ENCODE data around the gene BBOX1. TPM values are rescaled to one million over a fixed set of nuclear protein-coding genes. Genes with fewer than 3 reads are reported as not detected.

Gene BBOX1
- polyA plus RNA-seq (2011; rRNA removed) = 0.06 and 0.07 TPM in 2 replicates
- not detected in 2 replicates for polyA minus RNA-seq (2011; rRNA and poly(A)+ RNA removed)

GRCh38 chr11:27040302-27041115 is at the start of gene BBOX1:
Gene BBOX1 (plus strand): TSS chr11:27040815. CDS start chr11:27055431, 14,616 bp downstream.
- no peaks in the 10 kb centered on the region for H3K9me3 ChIP-seq (ENCODE audit: control insufficient read depth, insufficient read depth, low read length)
- no peak within 1 kb of the TSS for H3K4me3 ChIP-seq (ENCODE audit: low read depth, low read length)
- TF ChIP-seq CTCF (IDR thresholded peaks at IDR 0.05; ENCODE audit: low read depth, low read length) = no peak
- DNase-seq (ENCODE audit: low read depth, low spot score) = no peak
- ChIA-PET CTCF (interaction anchor here (1.4 to 2.2 kb wide), 2 partner anchors 119 to 445 kb away, joined by 4 to 10 read pairs; no protein-coding TSS in a partner anchor), POLR2A (no interaction called here)
- H3K27ac ChIP-seq (ENCODE audit: low read depth, low read length) = no peak within 1 kb of the TSS
- H3K27me3 ChIP-seq (ENCODE audit: control insufficient read depth, insufficient read depth, low read length) = no peaks in the 10 kb centered on the region

GRCh38 chr11:26992031-26992541 is 48.5 kb upstream of the BBOX1 start:
- peak; percentile 67 for DNase-seq (ENCODE audit: low read depth, low spot score)
- no peak for TF ChIP-seq CTCF (IDR thresholded peaks at IDR 0.05; ENCODE audit: low read depth, low read length)
- Histone ChIP-seq H3K27me3 (ENCODE audit: control insufficient read depth, insufficient read depth, low read length) (no peaks in the 10 kb centered on the region), H3K27ac (ENCODE audit: low read depth, low read length) (peak overlapping the region; percentile 55), H3K9me3 (ENCODE audit: control insufficient read depth, insufficient read depth, low read length) (no peaks in the 10 kb centered on the region), H3K4me3 (ENCODE audit: low read depth, low read length) (no peak overlapping the region)
- CTCF ChIA-PET = interaction anchor here (0.6 to 1.1 kb wide), 2 partner anchors 12 to 494 kb away, joined by 3 read pairs; no protein-coding TSS in a partner anchor
- POLR2A ChIA-PET = interaction anchor here (0.6 to 1.2 kb wide), 2 partner anchors 44 to 163 kb away, joined by 3 to 9 read pairs; no protein-coding TSS in a partner anchor

- ChIA-PET CTCF (interaction anchor here (0.6 to 2.8 kb wide), 2 partner anchors 109 to 165 kb away, joined by 4 to 14 read pairs; no protein-coding TSS in a partner anchor), POLR2A (interaction anchor here (0.8 to 1.5 kb wide), 4 partner anchors 9 to 81 kb away, joined by 3 to 12 read pairs (median 6); no protein-coding TSS in a partner anchor)
- no peak within 1 kb of the TSS for H3K27ac ChIP-seq (ENCODE audit: low read depth, low read length)
- DNase-seq (ENCODE audit: low read depth, low spot score) = no peak
- no peaks in the 10 kb centered on the region for H3K27me3 ChIP-seq (ENCODE audit: control insufficient read depth, insufficient read depth, low read length)
- H3K9me3 ChIP-seq (ENCODE audit: control insufficient read depth, insufficient read depth, low read length) = no peaks in the 10 kb centered on the region
- H3K4me3 ChIP-seq (ENCODE audit: low read depth, low read length) = peak within 1 kb of the TSS; percentile 80
- peak; percentile 13; the same call in 1 of the 2 replicates for TF ChIP-seq CTCF (IDR thresholded peaks at IDR 0.05; ENCODE audit: low read depth, low read length)
Measured at GRCh38 chr11:26993965-26994457, 46.6 kb upstream of the BBOX1 start, which contains the start of gene FIBIN. Gene FIBIN (plus strand): TSS chr11:26994112. CDS start chr11:26994527, 415 bp downstream.

- POLR2A ChIA-PET = interaction anchor here (1.4 kb wide), 1 partner anchor 47 kb away, joined by 4 read pairs; no protein-coding TSS in a partner anchor
Measured at GRCh38 chr11:26994631-26995095, 46.0 kb upstream of the BBOX1 start.

More at GRCh38 chr11:26994631-26995095, 46.0 kb upstream of the BBOX1 start:
- Histone ChIP-seq H3K27ac (ENCODE audit: low read depth, low read length) (no peak overlapping the region), H3K9me3 (ENCODE audit: control insufficient read depth, insufficient read depth, low read length) (no peaks in the 10 kb centered on the region), H3K27me3 (ENCODE audit: control insufficient read depth, insufficient read depth, low read length) (no peaks in the 10 kb centered on the region), H3K4me3 (ENCODE audit: low read depth, low read length) (peak overlapping the region; percentile 80)
- DNase-seq (ENCODE audit: low read depth, low spot score) = no peak
- TF ChIP-seq CTCF (IDR thresholded peaks at IDR 0.05; ENCODE audit: low read depth, low read length) = no peak
- CTCF ChIA-PET = interaction anchor here (2.8 kb wide), 1 partner anchor 164 kb away, joined by 14 read pairs; no protein-coding TSS in a partner anchor

All from AG04450 (cell line).